ENCODE results near the gene CHMP1B.

CHMP1B gene

GRCh38 chr18:11809895-11810294 lies 41.3 kb upstream of the CHMP1B start:
- DNase-seq (ENCODE audit: low read depth) = no peak
- no peak overlapping the region for H3K4me3 ChIP-seq (ENCODE audit: low read depth, low read length)
- TF ChIP-seq CTCF (IDR thresholded peaks at IDR 0.05; ENCODE audit: control insufficient read depth, extremely low read depth, insufficient read depth) = no peak

- no peak for TF ChIP-seq CTCF (IDR thresholded peaks at IDR 0.05; ENCODE audit: control insufficient read depth, extremely low read depth, insufficient read depth)
- no peak overlapping the region for H3K4me3 ChIP-seq (ENCODE audit: low read depth, low read length)
- no peak for DNase-seq (ENCODE audit: low read depth)
Observed at GRCh38 chr18:11810379-11810778, 40.8 kb upstream of the CHMP1B start.

GRCh38 chr18:11811009-11811408 lies 40.2 kb upstream of the CHMP1B start:
- TF ChIP-seq CTCF (IDR thresholded peaks at IDR 0.05; ENCODE audit: control insufficient read depth, extremely low read depth, insufficient read depth) = no peak
- no peak overlapping the region for H3K4me3 ChIP-seq (ENCODE audit: low read depth, low read length)
- no peak for DNase-seq (ENCODE audit: low read depth)

- H3K4me3 ChIP-seq (ENCODE audit: low read depth, low read length) = no peak overlapping the region
- no peak for TF ChIP-seq CTCF (IDR thresholded peaks at IDR 0.05; ENCODE audit: control insufficient read depth, extremely low read depth, insufficient read depth)
- no peak for DNase-seq (ENCODE audit: low read depth)
Observed at GRCh38 chr18:11817229-11817628, 34.0 kb upstream of the CHMP1B start.

GRCh38 chr18:11818486-11819203 lies 32.6 kb upstream of the CHMP1B start:
- DNase-seq (ENCODE audit: low read depth) = no peak
- no peak for TF ChIP-seq CTCF (IDR thresholded peaks at IDR 0.05; ENCODE audit: control insufficient read depth, extremely low read depth, insufficient read depth)
- no peak overlapping the region for H3K4me3 ChIP-seq (ENCODE audit: low read depth, low read length)

GRCh38 chr18:11819938-11820337 lies 31.3 kb upstream of the CHMP1B start:
- TF ChIP-seq CTCF (IDR thresholded peaks at IDR 0.05; ENCODE audit: control insufficient read depth, extremely low read depth, insufficient read depth) = no peak
- DNase-seq (ENCODE audit: low read depth) = no peak
- H3K4me3 ChIP-seq (ENCODE audit: low read depth, low read length) = no peak overlapping the region

GRCh38 chr18:11820697-11821096 lies 30.5 kb upstream of the CHMP1B start:
- H3K4me3 ChIP-seq (ENCODE audit: low read depth, low read length) = no peak overlapping the region
- TF ChIP-seq CTCF (IDR thresholded peaks at IDR 0.05; ENCODE audit: control insufficient read depth, extremely low read depth, insufficient read depth) = no peak

More at GRCh38 chr18:11820697-11821096, 30.5 kb upstream of the CHMP1B start:
- no peak for DNase-seq (ENCODE audit: low read depth)
